Activated CD4-positive, CD25-positive, alpha-beta regulatory T cell treated with anti-CD3 and anti-CD28 coated beads, Interleukin-2, amount 50 U/mL, for 72 hours (primary cell): Measurements from ENCODE around the gene SASH3.

ENCODE experiments used
- DNase-seq: peaks from one replicate; pipeline ENCODE4 v3.0.0; 2021

Gene SASH3

GRCh38 chrX:129818123-129818522 lies 38.4 kb downstream of the SASH3 start:
- DNase-seq: no peak

GRCh38 chrX:129823115-129823514 lies 43.4 kb downstream of the SASH3 start:
- DNase-seq: no peak

GRCh38 chrX:129823522-129823921 lies 43.8 kb downstream of the SASH3 start:
- DNase-seq: no peak

GRCh38 chrX:129824620-129825019 lies 44.9 kb downstream of the SASH3 start:
- DNase-seq: no peak

- no peak for DNase-seq
These were observed 46.2 kb downstream of the SASH3 start for GRCh38 chrX:129825746-129826505.

- no peak for DNase-seq
These were observed 50.7 kb downstream of the SASH3 start for GRCh38 chrX:129830494-129830893.

GRCh38 chrX:129831091-129831885 lies 51.5 kb downstream of the SASH3 start:
- no peak for DNase-seq

- DNase-seq: no peak
These were observed 53.6 kb downstream of the SASH3 start for GRCh38 chrX:129833153-129833990.

- no peak for DNase-seq
These were observed 57.1 kb downstream of the SASH3 start for GRCh38 chrX:129836827-129837226.

GRCh38 chrX:129840344-129840743 lies 60.6 kb downstream of the SASH3 start:
- no peak for DNase-seq

GRCh38 chrX:129842510-129843208 lies 62.9 kb downstream of the SASH3 start:
- DNase-seq: no peak

GRCh38 chrX:129843209-129843458 lies 63.4 kb downstream of the SASH3 start:
- DNase-seq: no peak

- peak; percentile 82 for DNase-seq
These were observed 63.9 kb downstream of the SASH3 start, which contains the start of gene ZDHHC9 for GRCh38 chrX:129843459-129844306. TSS of gene ZDHHC9 (minus strand) at chrX:129843886. CDS start at chrX:129841945, 1,941 bp downstream.
